ENCODE measurements around the gene SNX11.

The SNX11 gene

DNA sequence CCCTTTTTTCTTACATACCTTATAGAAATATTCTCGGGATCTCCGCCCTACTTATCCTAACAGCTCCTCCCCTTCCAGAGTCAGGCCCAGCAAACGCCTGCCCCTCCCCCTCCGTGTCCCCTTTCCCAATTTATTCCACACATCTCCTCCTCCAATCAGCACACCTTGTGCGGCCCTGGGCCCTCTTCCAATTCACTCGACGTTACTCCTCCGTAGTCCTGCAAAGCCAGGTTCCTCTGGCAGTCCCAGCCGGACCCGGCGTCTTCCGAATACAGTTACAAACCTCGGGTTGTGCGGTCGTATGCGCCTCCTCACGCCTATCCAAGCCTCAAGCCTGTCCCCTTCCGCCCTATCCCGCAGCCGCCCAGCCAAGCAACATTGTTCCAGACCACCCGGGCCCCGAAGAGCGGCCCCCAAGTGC lies 7.0 kb upstream of the SNX11 start (continued):
- TF ChIP-seq, protein P1, sequence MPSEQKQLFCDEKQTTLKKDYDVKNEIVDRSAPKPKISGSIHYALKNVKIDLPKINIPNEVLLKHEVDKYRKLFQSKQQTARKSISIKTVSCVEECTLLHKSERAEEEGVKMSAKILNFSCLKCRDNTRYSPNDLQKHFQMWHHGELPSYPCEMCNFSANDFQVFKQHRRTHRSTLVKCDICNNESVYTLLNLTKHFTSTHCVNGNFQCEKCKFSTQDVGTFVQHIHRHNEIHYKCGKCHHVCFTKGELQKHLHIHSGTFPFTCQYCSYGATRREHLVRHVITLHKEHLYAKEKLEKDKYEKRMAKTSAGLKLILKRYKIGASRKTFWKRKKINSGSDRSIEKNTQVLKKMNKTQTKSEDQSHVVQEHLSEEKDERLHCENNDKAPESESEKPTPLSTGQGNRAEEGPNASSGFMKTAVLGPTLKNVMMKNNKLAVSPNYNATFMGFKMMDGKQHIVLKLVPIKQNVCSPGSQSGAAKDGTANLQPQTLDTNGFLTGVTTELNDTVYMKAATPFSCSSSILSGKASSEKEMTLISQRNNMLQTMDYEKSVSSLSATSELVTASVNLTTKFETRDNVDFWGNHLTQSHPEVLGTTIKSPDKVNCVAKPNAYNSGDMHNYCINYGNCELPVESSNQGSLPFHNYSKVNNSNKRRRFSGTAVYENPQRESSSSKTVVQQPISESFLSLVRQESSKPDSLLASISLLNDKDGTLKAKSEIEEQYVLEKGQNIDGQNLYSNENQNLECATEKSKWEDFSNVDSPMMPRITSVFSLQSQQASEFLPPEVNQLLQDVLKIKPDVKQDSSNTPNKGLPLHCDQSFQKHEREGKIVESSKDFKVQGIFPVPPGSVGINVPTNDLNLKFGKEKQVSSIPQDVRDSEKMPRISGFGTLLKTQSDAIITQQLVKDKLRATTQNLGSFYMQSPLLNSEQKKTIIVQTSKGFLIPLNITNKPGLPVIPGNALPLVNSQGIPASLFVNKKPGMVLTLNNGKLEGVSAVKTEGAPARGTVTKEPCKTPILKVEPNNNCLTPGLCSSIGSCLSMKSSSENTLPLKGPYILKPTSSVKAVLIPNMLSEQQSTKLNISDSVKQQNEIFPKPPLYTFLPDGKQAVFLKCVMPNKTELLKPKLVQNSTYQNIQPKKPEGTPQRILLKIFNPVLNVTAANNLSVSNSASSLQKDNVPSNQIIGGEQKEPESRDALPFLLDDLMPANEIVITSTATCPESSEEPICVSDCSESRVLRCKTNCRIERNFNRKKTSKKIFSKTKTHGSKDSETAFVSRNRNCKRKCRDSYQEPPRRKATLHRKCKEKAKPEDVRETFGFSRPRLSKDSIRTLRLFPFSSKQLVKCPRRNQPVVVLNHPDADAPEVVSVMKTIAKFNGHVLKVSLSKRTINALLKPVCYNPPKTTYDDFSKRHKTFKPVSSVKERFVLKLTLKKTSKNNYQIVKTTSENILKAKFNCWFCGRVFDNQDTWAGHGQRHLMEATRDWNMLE (tag by site-specific recombination; conservative IDR thresholded peaks at IDR 0.05; ENCODE audit: low read depth): no peak
- TF ChIP-seq ZNF658 (tag by site-specific recombination; IDR thresholded peaks at IDR 0.05) (no peak), ZSCAN16 (tag by site-specific recombination; IDR thresholded peaks at IDR 0.05) (no peak), KLF10 (tag by site-specific recombination; IDR thresholded peaks at IDR 0.05) (no peak), WT1 (tag by site-specific recombination; IDR thresholded peaks at IDR 0.05) (peak; percentile 6; the same call in 1 of the 2 replicates), KLF1 (tag by site-specific recombination; IDR thresholded peaks at IDR 0.05) (peak; percentile 56), ZNF629 (tag by site-specific recombination; IDR thresholded peaks at IDR 0.05) (no peak; the same call in 1 of the 2 replicates), ZNF391 (tag by site-specific recombination; IDR thresholded peaks at IDR 0.05; ENCODE audit: borderline replicate concordance, low read depth) (no peak), ZNF660 (tag by site-specific recombination; IDR thresholded peaks at IDR 0.05) (no peak), ZNF510 (tag by site-specific recombination; IDR thresholded peaks at IDR 0.05; ENCODE audit: insufficient replicate concordance) (no peak), ZNF274 (IDR thresholded peaks at IDR 0.05; ENCODE audit: low read length) (no peak), ZNF274 (tag by site-specific recombination; IDR thresholded peaks at IDR 0.05; ENCODE audit: borderline replicate concordance) (no peak), ZNF776 (tag by site-specific recombination; IDR thresholded peaks at IDR 0.05; ENCODE audit: borderline replicate concordance) (no peak), GLI4 (tag by site-specific recombination; IDR thresholded peaks at IDR 0.05) (0 out of 2 replicates have a peak, but pooled peaks have one; percentile 17), TRIM28 (IDR thresholded peaks at IDR 0.05; ENCODE audit: borderline replicate concordance, low read length) (no peak), ZNF292 (tag by site-specific recombination; IDR thresholded peaks at IDR 0.05; ENCODE audit: borderline replicate concordance, low read depth) (no peak), ZNF19 (tag by site-specific recombination; IDR thresholded peaks at IDR 0.05; ENCODE audit: low read depth) (no peak), ZNF426 (tag by site-specific recombination; IDR thresholded peaks at IDR 0.05) (no peak), MEIS1 (CRISPR knock-in tag; IDR thresholded peaks at IDR 0.05; ENCODE audit: borderline replicate concordance) (no peak), ZNF114 (tag by site-specific recombination; IDR thresholded peaks at IDR 0.05) (no peak), ZNF394 (tag by site-specific recombination; IDR thresholded peaks at IDR 0.05; ENCODE audit: borderline replicate concordance) (no peak), ZIC2 (tag by site-specific recombination; IDR thresholded peaks at IDR 0.05) (no peak), ZEB2 (tag by site-specific recombination; IDR thresholded peaks at IDR 0.05) (peak; percentile 76; the same call in 1 of the 2 replicates), ZNF621 (tag by site-specific recombination; IDR thresholded peaks at IDR 0.05) (no peak), MZF1 (tag by site-specific recombination; IDR thresholded peaks at IDR 0.05; ENCODE audit: borderline replicate concordance) (no peak; the same call in 1 of the 2 replicates), SP2 (tag by site-specific recombination; IDR thresholded peaks at IDR 0.05) (peak; percentile 82; the same call in 1 of the 2 replicates), ZFP69B (tag by site-specific recombination; IDR thresholded peaks at IDR 0.05) (peak; percentile 38; the same call in 1 of the 2 replicates), ZNF530 (tag by site-specific recombination; IDR thresholded peaks at IDR 0.05; ENCODE audit: low read depth) (no peak), ZNF202 (tag by site-specific recombination; IDR thresholded peaks at IDR 0.05; ENCODE audit: borderline replicate concordance) (no peak), ZFP3 (tag by site-specific recombination; IDR thresholded peaks at IDR 0.05; ENCODE audit: low read depth) (no peak)
- TF ChIP-seq, protein P2, sequence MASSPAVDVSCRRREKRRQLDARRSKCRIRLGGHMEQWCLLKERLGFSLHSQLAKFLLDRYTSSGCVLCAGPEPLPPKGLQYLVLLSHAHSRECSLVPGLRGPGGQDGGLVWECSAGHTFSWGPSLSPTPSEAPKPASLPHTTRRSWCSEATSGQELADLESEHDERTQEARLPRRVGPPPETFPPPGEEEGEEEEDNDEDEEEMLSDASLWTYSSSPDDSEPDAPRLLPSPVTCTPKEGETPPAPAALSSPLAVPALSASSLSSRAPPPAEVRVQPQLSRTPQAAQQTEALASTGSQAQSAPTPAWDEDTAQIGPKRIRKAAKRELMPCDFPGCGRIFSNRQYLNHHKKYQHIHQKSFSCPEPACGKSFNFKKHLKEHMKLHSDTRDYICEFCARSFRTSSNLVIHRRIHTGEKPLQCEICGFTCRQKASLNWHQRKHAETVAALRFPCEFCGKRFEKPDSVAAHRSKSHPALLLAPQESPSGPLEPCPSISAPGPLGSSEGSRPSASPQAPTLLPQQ (tag by site-specific recombination; IDR thresholded peaks at IDR 0.05): peak; percentile 46; the same call in 1 of the 2 replicates
- TF ChIP-seq, protein P3, sequence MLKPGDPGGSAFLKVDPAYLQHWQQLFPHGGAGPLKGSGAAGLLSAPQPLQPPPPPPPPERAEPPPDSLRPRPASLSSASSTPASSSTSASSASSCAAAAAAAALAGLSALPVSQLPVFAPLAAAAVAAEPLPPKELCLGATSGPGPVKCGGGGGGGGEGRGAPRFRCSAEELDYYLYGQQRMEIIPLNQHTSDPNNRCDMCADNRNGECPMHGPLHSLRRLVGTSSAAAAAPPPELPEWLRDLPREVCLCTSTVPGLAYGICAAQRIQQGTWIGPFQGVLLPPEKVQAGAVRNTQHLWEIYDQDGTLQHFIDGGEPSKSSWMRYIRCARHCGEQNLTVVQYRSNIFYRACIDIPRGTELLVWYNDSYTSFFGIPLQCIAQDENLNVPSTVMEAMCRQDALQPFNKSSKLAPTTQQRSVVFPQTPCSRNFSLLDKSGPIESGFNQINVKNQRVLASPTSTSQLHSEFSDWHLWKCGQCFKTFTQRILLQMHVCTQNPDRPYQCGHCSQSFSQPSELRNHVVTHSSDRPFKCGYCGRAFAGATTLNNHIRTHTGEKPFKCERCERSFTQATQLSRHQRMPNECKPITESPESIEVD (tag by site-specific recombination; IDR thresholded peaks at IDR 0.05): no peak
- TF ChIP-seq, protein P4, sequence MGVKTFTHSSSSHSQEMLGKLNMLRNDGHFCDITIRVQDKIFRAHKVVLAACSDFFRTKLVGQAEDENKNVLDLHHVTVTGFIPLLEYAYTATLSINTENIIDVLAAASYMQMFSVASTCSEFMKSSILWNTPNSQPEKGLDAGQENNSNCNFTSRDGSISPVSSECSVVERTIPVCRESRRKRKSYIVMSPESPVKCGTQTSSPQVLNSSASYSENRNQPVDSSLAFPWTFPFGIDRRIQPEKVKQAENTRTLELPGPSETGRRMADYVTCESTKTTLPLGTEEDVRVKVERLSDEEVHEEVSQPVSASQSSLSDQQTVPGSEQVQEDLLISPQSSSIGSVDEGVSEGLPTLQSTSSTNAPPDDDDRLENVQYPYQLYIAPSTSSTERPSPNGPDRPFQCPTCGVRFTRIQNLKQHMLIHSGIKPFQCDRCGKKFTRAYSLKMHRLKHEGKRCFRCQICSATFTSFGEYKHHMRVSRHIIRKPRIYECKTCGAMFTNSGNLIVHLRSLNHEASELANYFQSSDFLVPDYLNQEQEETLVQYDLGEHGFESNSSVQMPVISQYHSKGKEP (tag by site-specific recombination; IDR thresholded peaks at IDR 0.05): no peak
